RKO (cell line): Measurements from ENCODE around the gene HMG20B.

Experiments
- DNase-seq: peaks from one replicate; pipeline ENCODE4 v3.0.0-alpha.2; 2016; ENCODE audit warnings: low spot score

HMG20B gene

GRCh38 chr19:3537101-3537437, 35.7 kb upstream of the HMG20B start:
- no peak for DNase-seq

GRCh38 chr19:3537438-3538240, 35.1 kb upstream of the HMG20B start:
- DNase-seq, result no peak

- DNase-seq, result no peak
Observed at GRCh38 chr19:3538258-3538929, 34.4 kb upstream of the HMG20B start.

GRCh38 chr19:3538965-3539755, 33.6 kb upstream of the HMG20B start, which contains the start of gene TEKTIP1:
TSS of gene TEKTIP1 (plus strand) at chr19:3539174. CDS start at chr19:3539178, 4 bp downstream.
- DNase-seq, result no peak

GRCh38 chr19:3539756-3540118, 33.0 kb upstream of the HMG20B start:
- DNase-seq, result no peak

GRCh38 chr19:3543150-3544057, 29.3 kb upstream of the HMG20B start:
- no peak for DNase-seq

- DNase-seq, result no peak
Observed at GRCh38 chr19:3544058-3544376, 28.7 kb upstream of the HMG20B start.

- peak; percentile 48 for DNase-seq
Observed at GRCh38 chr19:3544742-3545668, 27.7 kb upstream of the HMG20B start.

- no peak for DNase-seq
Observed at GRCh38 chr19:3545669-3546034, 27.1 kb upstream of the HMG20B start.

GRCh38 chr19:3546119-3546518, 26.6 kb upstream of the HMG20B start:
- DNase-seq, result no peak

GRCh38 chr19:3547301-3547731, 25.4 kb upstream of the HMG20B start:
- DNase-seq, result peak; percentile 30

- no peak for DNase-seq
Observed at GRCh38 chr19:3547767-3548282, 24.9 kb upstream of the HMG20B start.

- DNase-seq, result no peak
Observed at GRCh38 chr19:3548606-3549005, 24.1 kb upstream of the HMG20B start.

GRCh38 chr19:3549816-3550215, 22.9 kb upstream of the HMG20B start:
- DNase-seq, result no peak

GRCh38 chr19:3550947-3551791, 21.6 kb upstream of the HMG20B start:
- DNase-seq, result no peak

- no peak for DNase-seq
Observed at GRCh38 chr19:3551792-3552095, 21.0 kb upstream of the HMG20B start.

GRCh38 chr19:3554254-3555083, 18.3 kb upstream of the HMG20B start:
- no peak for DNase-seq

- DNase-seq, result no peak
Observed at GRCh38 chr19:3555653-3556422, 16.9 kb upstream of the HMG20B start.
